Choroid plexus epithelial cell (primary cell): ENCODE measurements around the gene TGFBR3.

ENCODE experiments used
- DNase-seq: peaks from one replicate; pipeline ENCODE4 v3.0.0-alpha.2; 2010; ENCODE audit warnings: low read depth
- H3K4me3 ChIP-seq: 2 replicates; pipeline ENCODE4 v1.5.1; 2011; ENCODE audit warnings: low read depth, mild to moderate bottlenecking, control low read depth, low read length, moderate library complexity
- TF ChIP-seq, protein P1 (sequence below): conservative IDR thresholded peaks from 2 replicates; pipeline ENCODE4 v1.5.1; 2011; ENCODE audit warnings: low read depth, mild to moderate bottlenecking, control low read depth, inconsistent platforms, low read length, moderate library complexity

Gene TGFBR3

DNA sequence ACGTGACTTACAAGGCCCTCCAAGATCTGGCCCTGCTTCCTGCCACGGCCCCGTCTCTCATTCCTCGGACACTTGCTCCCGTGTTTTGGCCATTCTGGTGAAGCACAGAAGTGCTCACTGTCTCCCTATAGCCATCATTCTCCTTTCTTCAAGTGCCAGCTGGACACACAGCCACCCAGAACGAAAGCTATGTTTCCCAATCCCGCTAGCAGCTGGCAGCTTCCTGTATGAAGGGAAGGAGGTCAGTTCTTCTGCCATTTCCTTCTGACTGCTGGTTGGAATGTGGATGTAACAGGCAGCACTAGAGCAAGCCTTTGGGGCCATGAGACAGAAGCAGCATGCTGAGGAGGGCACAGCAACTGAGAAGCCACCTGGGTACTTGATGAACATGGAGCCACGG, 82.8 kb downstream of the TGFBR3 start:
- no peak overlapping the region for H3K4me3 ChIP-seq
- no peak for DNase-seq
- TF ChIP-seq, protein P1, sequence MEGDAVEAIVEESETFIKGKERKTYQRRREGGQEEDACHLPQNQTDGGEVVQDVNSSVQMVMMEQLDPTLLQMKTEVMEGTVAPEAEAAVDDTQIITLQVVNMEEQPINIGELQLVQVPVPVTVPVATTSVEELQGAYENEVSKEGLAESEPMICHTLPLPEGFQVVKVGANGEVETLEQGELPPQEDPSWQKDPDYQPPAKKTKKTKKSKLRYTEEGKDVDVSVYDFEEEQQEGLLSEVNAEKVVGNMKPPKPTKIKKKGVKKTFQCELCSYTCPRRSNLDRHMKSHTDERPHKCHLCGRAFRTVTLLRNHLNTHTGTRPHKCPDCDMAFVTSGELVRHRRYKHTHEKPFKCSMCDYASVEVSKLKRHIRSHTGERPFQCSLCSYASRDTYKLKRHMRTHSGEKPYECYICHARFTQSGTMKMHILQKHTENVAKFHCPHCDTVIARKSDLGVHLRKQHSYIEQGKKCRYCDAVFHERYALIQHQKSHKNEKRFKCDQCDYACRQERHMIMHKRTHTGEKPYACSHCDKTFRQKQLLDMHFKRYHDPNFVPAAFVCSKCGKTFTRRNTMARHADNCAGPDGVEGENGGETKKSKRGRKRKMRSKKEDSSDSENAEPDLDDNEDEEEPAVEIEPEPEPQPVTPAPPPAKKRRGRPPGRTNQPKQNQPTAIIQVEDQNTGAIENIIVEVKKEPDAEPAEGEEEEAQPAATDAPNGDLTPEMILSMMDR = no peak

DNA sequence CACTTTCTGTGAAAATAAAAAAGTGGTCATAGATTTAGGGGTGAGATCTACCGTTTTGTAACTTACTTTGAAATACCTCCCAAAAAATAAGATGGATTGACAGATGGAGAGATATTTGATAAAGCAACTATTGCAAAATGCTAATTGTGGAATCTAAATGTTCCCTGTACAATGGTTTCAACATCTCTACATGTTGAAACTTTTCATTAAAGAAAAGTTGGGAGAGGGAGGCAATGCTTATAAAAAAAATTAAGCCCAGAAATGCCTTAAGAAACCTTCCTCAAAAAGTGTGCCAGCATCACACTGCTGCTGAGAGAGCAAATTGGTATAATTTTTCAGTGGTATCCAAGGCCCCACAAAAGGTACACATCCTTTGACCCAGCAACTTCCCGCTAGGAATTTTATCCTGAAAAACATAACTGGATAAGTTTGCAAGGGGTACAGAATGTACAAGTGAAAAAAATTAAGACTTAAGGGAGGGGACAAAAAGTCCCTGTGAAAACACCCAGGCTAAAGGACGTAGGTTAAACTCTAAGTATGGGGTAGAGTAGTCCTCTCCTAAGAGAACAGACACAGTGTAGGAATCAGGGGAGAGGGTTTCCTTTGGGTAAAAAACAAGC, 84.3 kb downstream of the TGFBR3 start:
- TF ChIP-seq, protein P1 = no peak
- no peak for DNase-seq

DNA sequence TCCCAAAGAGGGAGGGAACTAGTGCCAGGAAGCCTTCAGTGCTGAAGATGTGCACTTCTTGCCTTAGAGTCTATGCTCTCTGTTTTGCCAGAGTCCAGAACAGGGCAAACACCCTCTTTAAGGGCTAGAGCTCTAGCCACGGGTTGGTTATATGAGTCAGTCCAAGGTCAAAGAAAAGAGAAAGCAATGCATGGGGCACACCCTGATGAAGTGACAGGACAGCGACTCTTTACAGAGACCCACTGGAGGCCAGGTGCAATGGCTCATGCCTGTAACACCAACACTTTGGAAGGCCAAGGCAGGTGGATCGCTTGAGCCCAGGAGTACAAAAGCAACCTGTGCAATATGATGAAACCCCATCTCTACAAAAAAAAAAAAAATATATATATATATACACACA, 86.1 kb downstream of the TGFBR3 start:
- DNase-seq = no peak
- TF ChIP-seq, protein P1 = no peak
- no peak overlapping the region for H3K4me3 ChIP-seq

More for the DNA sequence above, 84.3 kb downstream of the TGFBR3 start:
- H3K4me3 ChIP-seq = no peak overlapping the region

DNA sequence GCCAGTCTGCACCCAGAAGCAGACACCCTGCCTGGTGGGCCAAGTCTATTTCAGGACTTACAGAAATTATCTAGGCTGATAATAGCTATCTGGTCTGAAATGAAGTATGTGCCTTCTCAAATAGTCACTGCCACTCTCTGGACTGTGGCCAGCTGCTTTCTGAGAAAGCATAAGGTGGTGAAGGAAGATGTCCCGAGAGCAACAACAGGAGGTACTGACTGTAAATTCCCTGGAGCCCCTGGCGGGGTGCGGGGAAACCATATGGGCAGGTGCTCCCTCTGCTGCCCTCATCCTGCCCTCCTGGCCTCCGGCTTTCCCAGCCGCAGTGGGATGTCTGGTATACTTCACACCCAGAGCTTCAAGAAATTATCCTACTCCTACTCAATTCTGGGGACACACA, 86.8 kb downstream of the TGFBR3 start:
- no peak overlapping the region for H3K4me3 ChIP-seq
- TF ChIP-seq, protein P1 = no peak
- DNase-seq = no peak

DNA sequence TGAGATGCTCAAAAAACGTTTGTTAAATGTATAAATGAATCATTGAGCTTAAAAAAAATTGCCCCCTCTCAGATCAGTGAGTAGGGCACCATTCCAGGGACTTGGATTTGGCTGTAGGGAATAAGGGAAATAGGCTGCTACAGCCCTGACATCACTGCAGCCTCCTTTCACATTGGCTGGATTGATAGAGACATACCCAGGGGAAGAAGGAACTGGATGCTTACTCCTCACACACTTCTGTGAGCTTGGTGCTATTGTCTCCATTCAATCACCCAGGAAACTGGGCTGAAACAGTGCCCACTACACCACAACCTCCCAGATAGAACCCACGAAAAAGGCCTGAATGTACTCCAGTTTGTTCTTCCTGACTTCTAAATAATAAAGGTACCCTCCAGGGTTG, 87.2 kb downstream of the TGFBR3 start:
- TF ChIP-seq, protein P1 = no peak
- no peak for DNase-seq
- H3K4me3 ChIP-seq = no peak overlapping the region

DNA sequence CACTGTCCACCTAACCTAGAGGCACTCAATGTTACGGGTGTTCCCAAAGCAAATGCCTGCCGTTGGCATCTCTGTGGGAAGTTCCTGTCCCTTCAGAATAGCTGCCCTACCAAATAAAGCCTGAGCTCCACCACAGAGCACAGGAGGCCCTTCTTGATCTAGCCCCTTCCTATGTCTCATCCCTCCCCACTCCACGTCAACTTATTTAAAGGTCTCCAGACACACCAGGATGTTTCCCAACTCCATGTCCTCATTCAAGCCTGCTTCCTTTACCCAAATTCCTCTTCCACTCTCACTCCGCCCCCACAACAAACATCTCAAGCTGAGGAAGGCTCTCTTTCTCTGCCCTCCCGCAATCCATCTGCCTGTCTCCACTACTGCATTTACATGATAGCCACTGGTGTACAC, 87.7 kb downstream of the TGFBR3 start:
- TF ChIP-seq, protein P1 = no peak
- no peak for DNase-seq
- no peak overlapping the region for H3K4me3 ChIP-seq

DNA sequence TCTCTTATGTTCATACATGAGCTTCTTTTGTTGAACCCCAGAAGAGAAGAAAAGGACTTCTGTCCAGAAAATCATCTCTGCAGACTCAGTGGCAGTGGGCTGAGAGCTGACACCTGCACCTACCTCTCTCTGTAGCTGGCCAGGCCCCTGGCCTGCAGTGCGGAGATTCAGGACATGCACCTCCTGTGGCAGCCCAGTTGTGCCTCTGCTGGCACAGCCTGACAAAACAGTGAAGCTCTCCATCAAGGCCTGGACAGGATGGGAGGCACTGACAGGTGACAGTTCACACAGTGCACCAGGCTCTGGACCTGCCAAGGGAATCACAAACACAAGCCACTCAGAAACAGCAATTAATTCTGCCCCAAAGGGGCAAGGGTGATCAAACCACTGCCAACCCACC, 88.8 kb downstream of the TGFBR3 start:
- no peak overlapping the region for H3K4me3 ChIP-seq
- DNase-seq = no peak

More for the DNA sequence above, 88.8 kb downstream of the TGFBR3 start:
- TF ChIP-seq, protein P1 = no peak
